Myocyte (in vitro differentiated cells): ENCODE measurements around the gene ZNF750. TPM values are rescaled to one million over a fixed set of nuclear protein-coding genes. Genes with fewer than 3 reads are reported as not detected.

Source experiments
- total RNA-seq: library from RNA; depleted of rRNA; stranded (reverse); fragments of >200 nt; gene quantifications from 2 replicates; pipeline ENCODE4 v1.2.3, GENCODE V29; 2014

Gene ZNF750
- total RNA-seq, 1 donor from 2014 or later, result not detected

Other genes starting within 250 kb of the ZNF750 start
- 88.2 and 97.7 TPM in 2 replicates for gene WDR45B, start 191.6 kb downstream of the ZNF750 start, total RNA-seq
- 26.6 and 45.5 TPM in 2 replicates for gene RAB40B, start 141.3 kb downstream of the ZNF750 start, total RNA-seq
- 17.8 and 20.3 TPM in 2 replicates for gene FN3KRP, start 123.3 kb downstream of the ZNF750 start, total RNA-seq
- gene FN3K, start 104.4 kb downstream of the ZNF750 start, total RNA-seq, result 0.21 and 0.42 TPM in 2 replicates
- 25.4 and 33.8 TPM in 2 replicates for gene TBCD, start 88.0 kb downstream of the ZNF750 start, total RNA-seq
- gene METRNL, start 239.6 kb upstream of the ZNF750 start, total RNA-seq, result 27.6 and 35.3 TPM in 2 replicates